GM18870 (cell line): Measurements from ENCODE around the gene CDKN1B.
A peak's percentile ranks its signal among the peaks of the same experiment; 100 is the strongest.

ENCODE experiments used
- ATAC-seq: cut with Tn5 transposase; IDR thresholded peaks from one replicate; pipeline ENCODE4 v1.9.1; 2021; ENCODE audit warnings: moderate library complexity; ENCODE audit not compliant: unreplicated experiment

CDKN1B gene

DNA sequence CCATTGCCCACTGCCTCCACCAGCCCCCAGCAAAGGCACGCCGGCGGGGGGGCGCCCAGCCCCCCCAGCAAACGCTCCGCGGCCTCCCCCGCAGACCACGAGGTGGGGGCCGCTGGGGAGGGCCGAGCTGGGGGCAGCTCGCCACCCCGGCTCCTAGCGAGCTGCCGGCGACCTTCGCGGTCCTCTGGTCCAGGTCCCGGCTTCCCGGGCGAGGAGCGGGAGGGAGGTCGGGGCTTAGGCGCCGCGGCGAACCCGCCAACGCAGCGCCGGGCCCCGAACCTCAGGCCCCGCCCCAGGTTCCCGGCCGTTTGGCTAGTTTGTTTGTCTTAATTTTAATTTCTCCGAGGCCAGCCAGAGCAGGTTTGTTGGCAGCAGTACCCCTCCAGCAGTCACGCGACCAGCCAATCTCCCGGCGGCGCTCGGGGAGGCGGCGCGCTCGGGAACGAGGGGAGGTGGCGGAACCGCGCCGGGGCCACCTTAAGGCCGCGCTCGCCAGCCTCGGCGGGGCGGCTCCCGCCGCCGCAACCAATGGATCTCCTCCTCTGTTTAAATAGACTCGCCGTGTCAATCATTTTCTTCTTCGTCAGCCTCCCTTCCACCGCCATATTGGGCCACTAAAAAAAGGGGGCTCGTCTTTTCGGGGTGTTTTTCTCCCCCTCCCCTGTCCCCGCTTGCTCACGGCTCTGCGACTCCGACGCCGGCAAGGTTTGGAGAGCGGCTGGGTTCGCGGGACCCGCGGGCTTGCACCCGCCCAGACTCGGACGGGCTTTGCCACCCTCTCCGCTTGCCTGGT lies at the start of gene CDKN1B:
Gene CDKN1B, plus strand, starts transcription at position 576 of the 793 bp plus-strand sequence. CDS start 472 bp downstream, outside the sequence.
- no peak for ATAC-seq

DNA sequence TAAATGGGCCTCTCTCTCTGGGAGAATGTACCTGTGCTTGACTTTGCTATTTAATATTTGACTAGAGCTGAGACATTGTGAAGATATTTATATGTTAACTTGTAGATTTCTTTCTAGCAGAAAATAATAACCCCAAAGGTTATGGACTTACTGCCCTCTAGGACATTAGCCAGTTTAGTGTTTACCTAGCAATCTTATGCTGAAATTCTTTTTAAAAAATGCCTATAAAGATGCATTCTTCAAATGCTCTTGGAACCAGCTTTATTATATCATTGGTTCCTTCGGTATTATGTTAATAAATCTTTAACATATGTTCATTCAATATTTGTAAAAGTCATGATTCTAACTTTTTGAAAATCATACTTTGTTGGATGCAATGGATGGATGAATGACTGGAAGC lies 49.2 kb upstream of the CDKN1B start:
- no peak for ATAC-seq

DNA sequence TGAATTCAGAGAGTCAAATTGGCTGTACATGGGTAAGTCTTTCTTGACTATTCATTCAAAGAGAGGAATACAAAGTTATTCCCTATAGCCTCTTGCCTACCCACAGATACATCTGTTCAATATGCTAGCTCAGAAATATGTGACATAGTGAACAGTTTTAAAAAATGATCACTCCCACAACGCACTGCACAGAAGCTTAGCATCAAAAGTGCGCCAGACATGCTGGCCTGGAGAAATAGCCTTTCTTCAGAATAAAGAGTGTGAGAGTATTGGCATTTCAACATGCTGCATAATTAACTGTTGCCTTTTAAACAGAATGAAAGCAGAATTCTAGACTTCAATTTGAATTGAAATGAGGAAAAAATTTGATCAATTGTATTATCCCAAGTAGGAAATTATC lies 48.1 kb upstream of the CDKN1B start:
- no peak for ATAC-seq

DNA sequence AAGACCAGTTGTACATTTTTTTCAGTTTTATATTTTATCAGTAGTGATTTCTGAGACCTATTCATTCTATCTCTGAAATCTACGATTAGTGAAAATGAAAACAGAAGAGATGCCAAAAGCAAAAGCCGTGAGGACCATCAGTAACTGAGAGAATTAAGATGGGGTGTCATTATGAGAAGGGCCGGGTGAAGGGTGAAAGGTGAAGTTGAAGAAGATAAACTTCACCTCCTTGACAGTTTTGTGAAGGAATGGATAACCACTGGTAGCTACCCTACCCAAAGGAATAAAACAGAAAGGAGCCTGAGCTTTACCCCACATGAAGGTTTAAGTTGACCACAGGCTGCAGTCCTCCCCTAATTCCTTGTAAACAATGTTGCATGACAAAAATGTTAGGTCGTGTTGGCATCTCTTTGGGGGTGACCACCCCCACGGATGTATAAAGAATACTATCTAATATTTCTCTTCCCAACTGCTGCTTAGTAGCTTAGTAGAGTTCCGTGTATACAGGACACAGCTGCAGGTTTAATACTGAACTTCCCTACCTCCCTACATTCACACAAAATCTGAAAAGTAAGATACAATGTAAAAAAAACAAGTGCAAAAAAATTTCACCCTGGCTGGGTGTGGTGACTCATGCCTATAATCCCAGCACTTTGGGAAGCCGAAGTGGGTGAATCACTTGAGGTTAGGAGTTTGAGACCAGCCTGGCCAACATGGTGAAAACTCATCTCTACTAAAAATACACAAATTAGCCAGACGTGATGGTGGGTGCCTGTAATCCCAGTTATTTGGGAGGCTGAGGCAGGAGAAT lies 45.1 kb upstream of the CDKN1B start:
- no peak for ATAC-seq

DNA sequence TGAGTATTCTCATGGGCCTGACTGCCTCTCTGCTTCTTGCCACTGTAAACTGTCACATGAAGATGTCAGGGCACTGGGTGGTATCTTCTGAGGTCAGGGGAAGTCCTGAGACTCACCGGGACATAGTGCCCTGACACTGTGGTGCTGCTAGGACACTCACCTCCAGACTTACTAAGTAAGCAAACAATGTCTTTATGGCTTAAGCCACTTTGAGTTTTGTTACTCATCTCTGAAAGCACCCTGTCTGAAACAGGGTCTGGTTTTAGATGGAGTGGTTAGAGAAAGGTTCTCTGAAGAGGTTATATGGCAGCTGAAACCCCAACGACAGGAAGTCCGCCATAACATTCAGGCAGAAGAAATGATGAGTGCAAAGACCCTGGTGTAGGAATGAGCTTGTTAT lies 43.9 kb upstream of the CDKN1B start:
- peak; percentile 72 for ATAC-seq

DNA sequence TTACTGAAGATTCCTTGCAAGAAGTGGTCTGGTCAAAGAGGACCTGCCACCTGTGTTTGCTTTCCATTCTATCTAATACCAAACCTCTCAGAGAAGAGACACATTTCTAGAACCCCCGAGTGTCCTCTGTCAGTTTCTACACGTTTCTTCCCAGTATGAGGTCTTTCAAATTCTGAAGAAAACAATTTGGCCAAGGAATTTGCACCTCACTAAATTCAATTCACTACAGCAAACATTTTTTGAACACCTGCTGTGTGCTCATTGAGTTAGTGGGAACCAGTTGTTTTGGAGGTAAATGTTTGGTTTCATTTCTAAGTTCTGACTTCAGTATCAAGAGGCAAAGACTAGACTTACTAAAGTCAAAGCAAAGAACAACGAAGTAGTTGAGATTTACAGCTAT lies 40.6 kb upstream of the CDKN1B start:
- no peak for ATAC-seq

DNA sequence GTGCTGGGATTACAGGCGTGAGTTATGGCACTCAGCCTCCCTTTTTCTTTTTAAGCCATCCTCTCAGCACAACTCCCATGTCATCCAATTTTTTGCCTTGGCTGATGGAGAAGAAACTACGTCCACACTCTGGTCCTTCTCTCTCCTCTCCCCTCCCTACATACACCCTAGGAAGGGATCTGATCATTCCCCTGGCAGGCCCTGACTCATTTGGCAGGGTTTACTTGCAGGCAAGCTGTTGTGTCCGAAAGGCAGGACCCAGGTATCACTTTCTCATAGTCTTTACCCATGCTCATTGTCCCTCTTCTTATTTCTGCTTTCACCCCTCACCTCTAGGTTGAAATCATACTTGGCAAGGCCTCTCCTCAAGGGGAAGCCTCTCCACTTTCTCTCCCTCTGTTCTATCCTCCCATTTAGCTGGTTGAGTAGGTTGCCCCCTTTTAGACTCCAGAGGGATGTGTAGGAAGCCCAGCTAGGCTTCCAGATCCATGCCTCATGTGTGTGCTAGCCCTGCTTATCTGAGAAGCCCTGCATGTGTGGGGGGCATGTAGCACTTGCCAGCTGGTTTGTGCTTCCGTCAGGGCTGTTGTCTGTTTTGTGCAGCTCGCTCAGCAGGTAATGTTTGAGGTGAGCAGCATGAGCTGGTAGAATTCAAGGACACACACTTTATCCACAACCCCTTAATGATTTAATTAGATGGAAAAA lies 36.0 kb upstream of the CDKN1B start:
- ATAC-seq = no peak

DNA sequence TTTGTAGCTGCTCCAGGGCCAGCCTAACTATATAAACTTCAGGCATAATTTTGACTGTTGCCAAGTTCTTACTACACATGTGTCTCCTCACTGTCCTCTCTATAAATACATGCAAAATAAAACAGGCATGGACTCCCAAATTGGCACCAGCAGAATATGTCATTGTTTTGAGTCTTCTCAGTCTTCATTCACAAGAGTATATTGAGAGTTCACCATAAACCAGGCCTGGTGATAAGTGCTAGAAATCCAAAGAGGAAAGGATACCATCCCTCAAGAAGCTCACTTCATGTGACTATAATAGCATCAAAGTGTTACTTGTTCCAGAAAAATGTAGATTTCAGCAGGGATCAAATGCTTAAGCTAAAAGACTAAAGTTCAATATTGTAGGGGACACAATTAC lies 34.9 kb upstream of the CDKN1B start:
- ATAC-seq = no peak

DNA sequence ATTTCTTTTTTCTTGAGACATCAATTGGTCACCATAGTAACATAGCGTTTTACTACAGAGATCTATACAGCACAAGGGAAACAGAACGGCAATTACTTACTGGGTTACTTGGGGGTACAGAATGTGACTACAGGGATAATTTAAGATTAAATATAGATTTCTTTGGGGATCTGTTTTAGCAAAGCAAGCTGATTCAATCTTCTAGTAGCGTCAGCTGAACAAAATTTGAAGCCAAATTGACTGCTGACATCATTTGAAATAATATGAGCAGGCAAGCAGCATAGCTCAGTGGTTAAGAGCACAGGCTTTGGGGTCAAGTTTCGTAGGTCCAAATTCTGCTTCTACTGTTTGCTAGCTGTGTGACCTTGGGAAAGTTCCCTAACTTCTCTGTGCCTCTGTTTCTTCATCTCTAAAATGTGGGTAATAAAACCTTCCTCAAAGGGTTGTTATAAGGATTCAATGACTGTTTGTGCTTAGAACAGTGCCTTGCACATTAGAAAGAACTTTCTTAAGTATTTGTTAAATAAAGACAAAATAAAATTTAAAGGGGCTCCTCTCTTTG lies 34.0 kb upstream of the CDKN1B start:
- ATAC-seq = no peak

DNA sequence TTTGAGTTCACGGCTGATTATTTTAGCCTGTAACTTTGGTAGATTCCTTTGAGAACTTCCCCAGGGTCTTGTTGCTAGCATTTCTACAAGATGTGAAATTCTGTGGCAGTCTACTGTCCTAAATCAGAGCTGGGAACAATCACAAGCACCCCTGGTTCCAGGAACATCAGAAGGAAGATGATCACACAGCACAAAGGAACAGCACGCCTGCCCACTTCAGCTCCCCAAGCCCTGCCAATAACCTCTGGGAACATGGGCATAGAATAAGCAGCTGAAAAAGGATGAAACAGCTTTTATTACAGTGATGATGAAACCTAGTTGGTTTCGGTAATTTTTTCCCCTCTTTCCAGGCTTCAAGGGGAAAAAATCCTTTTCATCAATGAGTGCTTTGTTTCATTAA lies 33.4 kb upstream of the CDKN1B start:
- no peak for ATAC-seq

DNA sequence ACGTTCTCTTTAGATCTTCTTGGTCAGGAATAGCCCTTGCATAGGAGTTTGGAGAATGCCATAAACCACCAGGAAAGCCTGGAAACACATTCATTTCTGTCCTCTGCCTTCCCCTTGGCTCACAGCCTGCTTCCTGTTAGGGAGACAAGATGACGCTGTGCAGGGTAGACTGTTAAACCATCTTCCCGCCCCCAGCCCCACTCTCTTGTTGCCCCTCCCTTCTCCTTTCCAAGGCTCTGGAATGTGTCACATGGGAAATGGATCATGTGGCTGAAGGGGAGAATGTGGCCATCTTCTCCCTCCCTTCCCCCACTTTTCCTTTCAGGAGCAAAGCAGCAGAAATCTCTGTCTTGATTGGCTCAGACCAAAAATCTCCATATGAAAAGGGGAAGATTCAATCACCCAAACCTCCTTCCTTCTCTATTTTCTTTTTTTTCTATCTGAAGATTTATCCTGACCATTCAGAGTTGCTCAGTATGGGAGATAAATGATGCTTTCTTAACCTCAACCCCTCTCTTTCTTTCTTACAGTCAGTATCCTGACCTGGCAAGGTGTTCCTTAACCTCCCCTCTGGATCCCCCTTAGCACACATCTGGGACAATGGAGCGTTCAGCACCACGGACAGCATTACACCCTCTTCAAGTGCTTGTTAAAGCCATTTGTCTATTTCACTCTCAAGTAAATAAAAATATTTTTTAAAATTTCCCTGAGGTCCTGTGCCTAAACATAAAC lies 32.6 kb upstream of the CDKN1B start:
- ATAC-seq = no peak

DNA sequence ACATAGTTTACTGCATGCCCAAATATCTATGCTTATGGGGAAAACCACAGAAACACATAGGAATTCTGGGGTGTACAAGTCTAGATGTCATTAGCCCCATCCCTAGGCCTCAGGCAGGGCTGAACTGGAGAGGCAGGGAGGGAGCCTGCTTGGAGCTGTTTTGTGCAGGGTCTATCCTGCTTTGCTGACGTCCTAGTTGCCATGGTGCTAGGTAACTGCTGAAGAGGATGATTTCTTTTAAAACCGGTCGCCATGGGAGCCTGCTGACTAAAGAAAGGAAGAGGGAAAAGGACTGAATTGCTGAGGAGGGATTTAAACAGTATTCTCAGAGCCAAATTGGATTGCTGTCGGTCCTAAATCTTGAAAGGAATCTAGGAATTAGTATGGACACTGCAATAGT lies 31.9 kb upstream of the CDKN1B start:
- no peak for ATAC-seq

DNA sequence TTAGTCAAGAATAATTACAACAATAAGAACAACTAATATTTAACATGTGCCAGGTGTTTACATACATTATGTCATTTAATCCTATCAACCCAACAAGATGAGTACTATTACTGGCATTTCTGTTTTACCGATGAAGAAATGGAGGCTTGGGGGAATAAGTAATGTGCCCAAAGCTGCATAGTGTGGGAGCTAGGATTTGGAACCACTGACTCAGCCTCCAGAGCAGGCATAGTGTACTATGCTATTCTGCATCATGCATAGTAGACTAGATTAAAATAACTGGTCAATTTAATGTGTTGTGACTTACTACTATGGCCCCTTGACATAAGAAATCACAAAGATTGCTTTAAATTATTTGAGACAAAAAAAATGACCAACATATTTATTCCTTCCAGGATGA lies 30.7 kb upstream of the CDKN1B start:
- ATAC-seq = no peak

DNA sequence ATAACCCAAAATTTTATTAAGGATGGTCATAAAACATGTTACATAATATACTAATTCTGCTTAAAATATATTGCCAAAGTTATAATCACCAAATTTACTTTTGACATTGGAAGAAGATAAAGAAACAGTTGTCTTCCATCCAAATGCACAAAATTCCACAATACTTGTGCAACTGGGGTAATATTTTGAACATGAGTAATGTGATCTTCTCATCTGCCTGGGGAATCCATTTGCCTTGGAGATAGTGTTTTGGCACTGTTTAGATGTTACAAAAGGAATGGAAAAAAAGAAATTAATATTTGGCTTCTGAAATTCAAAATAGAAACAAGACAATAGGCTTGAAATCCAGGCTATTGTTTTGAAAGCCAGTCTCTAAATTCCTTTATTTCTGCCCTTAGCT lies 30.2 kb upstream of the CDKN1B start:
- no peak for ATAC-seq

DNA sequence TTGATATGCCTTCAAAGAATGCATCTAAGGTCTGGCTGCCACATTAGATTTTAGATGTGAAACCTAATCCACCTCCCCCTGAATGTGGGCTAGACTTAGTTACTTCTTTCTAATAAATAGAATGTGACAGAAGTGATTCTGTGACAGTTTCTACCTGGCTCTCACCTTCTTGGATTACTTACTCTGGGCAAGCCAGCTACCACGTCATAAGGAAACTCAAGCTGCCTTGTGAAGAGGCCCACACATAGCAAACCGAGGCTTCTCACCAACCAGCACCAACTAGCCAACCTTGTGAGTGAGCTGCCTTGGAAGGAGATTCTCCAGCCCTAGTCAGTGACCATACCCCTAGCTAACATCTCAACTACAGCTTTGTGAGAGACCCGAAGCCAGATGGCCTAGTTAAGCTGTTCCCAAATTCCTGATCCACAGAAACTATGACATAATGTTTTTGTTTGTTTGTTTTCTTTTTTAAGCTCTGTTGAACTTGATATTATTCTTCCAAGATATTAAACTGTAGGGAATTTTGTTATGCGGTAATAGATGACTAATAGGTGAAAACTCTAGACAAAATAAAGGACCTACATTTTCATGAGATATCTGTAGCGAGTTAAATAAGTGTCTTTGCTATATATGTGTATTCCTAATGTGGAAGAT lies 27.4 kb upstream of the CDKN1B start:
- no peak for ATAC-seq

DNA sequence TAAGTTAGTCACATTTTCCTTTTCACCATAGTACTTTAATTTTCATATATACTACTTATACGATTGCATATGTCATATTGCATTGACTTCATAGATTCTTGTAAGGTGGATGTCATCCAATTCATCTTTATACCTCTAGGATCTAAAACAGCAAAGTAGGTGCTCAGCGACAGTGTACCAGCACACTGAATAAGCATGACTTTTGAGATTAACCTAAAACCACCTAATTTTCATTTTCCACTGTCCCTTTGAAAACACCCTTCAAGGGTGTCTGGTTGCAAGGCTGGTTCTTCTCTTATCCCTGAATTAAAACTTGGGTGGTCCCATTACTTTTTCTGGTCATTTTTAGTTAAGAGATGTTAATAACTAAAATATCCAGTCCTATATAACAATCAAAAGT lies 25.6 kb upstream of the CDKN1B start:
- no peak for ATAC-seq

DNA sequence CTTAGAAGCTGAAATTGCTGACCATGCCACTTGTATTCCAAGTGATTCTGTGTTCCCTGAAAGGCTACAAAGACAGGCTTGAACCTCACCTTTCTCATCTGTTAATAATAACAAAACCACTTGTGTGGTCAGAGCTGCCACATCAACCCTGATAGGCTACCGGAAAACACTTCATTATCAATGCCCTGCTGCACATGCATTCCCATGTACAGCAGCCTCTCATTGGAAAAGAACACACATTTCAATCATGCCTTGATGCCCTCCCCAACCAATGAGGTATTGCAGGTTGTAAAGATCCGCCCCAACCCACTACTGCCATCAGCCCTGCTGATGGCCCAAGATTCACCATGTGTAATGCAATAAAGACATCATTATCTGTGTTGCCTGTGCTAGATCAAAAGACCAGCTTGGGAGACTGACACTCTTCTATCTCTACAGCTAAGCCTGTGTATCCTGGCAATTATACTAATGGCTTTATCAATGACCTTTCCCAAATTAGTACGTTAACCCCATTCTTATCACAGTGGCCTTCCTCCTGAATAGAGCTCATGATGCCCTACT lies 24.0 kb upstream of the CDKN1B start:
- ATAC-seq = no peak

DNA sequence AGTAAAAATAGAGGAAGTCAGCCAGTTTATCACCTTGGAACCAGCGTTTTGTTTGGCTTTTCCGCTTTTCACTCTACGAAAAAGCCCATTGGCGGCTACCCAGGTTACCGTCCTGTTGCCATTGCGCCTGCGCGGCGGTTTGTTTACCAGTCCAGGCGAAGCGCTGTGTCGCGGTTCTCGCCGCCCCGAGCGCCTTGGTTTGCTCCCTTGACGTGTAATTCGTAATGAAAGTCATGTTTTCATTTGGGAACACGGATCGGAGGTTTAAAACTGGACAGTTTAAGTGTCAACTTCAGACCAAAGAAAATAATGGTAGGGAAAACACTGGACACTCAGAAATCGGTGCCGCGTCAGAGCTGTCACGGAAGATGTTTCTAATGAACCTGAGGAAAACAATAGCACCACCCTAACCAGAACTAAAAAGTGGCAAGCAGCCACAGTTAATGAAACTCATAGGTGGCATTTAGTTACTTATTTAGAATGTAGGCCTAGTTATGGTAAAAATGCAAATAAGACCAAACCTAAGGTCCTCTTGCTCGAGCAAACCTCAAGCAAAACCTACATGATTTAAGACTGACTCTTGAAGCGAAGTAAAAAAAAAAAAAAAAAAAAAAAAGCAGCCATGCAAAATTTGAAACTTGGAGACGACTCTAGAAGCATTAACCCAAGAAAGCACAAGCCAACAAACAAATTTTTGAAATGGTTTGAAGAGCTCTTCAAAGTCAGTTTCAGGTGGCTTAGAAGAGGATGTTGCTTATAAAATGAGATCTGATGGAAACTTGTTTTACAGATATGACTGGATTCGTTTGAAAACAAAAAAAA lies 20.4 kb upstream of the CDKN1B start:
- ATAC-seq = peak; percentile 68

DNA sequence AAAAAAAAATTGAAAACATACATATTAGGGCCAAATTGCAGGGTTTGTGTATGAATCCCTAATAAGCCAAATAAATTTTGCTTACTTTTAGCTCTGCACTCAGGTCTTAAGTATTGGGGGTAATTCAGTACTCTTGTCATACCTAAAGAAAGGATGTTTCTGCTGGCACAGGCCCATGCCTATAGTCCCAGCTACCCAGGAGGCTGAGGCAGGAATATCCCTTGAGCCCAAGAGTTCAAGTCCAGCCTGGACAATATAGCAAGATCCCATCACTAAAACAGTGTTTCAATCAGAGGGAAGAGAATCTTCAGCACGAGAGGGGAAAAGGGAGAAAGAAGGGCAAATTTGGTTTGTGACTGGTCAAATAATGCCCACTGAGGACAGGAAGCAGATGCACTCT lies 17.8 kb upstream of the CDKN1B start:
- no peak for ATAC-seq
